ENCODE results near the gene PUSL1. TPM values are rescaled to one million over a fixed set of nuclear protein-coding genes. Genes with fewer than 3 reads are reported as not detected.

The PUSL1 gene
- total RNA-seq, 2 donors from 2014 or later: 14.5 to 24.8 TPM

DNA sequence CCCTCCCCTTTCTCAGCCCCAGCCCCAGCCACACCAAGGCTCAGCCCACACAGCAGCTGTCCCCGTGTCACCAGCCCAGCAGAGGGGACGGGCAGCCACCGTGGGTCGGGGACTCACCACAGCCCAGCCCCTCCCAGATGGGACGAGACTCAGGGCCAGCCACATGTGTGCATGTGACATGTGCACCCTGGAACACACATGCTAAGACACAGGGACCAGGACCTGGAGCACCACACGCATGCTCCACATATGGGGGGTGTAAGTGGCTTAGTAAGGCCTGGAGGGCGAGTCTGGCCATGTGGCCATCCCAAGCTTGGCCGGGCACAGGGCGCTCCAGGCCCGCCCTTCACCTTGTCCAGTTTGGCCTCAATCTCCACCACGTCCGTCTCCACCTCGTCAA, 4.7 kb upstream of the PUSL1 start:
- Histone ChIP-seq H3K4me3 (no peak overlapping the region), H3K27me3 (no peaks in the 10 kb centered on the region), H3K4me1 (peaks cover 0 to 37% of the 10 kb centered on the region in 2 donors), H3K9me3 (no peaks in the 10 kb centered on the region), H3K36me3 (no peaks in the 10 kb centered on the region), H3K27ac (peak overlapping the region in 1 of 2 donors; percentile 73)
- TF ChIP-seq, protein P1, sequence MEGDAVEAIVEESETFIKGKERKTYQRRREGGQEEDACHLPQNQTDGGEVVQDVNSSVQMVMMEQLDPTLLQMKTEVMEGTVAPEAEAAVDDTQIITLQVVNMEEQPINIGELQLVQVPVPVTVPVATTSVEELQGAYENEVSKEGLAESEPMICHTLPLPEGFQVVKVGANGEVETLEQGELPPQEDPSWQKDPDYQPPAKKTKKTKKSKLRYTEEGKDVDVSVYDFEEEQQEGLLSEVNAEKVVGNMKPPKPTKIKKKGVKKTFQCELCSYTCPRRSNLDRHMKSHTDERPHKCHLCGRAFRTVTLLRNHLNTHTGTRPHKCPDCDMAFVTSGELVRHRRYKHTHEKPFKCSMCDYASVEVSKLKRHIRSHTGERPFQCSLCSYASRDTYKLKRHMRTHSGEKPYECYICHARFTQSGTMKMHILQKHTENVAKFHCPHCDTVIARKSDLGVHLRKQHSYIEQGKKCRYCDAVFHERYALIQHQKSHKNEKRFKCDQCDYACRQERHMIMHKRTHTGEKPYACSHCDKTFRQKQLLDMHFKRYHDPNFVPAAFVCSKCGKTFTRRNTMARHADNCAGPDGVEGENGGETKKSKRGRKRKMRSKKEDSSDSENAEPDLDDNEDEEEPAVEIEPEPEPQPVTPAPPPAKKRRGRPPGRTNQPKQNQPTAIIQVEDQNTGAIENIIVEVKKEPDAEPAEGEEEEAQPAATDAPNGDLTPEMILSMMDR (IDR thresholded peaks at IDR 0.05): no peak
- no peak for DNase-seq (ENCODE audit: low spot score)

DNA sequence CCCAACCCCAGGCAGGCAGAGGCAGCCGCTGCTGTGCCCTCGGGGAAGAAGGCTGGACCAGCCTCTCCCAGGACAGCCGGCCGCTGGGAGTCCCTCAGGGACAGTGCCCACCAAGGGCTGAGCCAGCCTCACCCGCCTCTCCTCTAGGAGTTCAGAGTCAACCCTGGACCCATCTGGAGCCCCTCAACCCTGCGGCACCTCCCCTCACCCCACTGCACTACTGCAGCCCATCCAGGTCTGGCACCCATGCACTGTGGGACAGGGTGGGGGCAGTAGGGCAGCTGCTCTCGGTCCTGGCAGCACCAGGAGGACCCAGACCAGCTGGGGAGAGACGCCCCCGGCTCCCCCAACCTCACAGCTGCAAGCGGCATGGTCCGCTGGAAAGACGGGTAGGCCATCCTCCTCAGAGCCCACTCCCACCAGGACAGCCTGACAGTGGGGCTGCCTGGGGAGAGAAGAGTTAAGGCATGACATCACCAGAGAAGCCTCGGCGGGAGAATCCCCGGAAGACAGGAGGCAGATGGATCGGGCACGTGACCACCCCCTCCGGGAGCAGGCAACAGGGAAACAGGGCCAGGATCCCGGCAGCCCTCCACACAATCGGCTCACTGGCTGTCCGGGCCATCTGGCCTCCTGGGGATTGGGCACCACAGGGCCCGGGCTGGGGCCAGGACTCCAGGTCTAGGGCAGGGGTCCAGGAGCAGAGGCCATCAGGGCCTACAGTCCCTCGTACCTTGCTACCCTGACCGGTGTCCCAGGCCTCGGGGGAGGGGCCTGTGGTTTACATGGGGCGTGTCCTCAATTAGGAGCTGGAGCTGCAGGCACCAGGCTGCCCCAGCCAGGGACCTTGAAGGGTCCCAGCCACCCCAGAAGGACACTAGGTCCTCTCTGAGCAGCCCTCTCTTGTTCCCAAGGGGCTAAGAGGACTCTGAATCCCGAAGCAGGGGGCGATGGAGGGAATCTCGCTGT, 3.8 kb upstream of the PUSL1 start:
- H3K27ac ChIP-seq: peak overlapping the region; percentile 73 to 75
- H3K4me1 ChIP-seq: peaks cover 0 to 46% of the 10 kb centered on the region in 2 donors

DNA sequence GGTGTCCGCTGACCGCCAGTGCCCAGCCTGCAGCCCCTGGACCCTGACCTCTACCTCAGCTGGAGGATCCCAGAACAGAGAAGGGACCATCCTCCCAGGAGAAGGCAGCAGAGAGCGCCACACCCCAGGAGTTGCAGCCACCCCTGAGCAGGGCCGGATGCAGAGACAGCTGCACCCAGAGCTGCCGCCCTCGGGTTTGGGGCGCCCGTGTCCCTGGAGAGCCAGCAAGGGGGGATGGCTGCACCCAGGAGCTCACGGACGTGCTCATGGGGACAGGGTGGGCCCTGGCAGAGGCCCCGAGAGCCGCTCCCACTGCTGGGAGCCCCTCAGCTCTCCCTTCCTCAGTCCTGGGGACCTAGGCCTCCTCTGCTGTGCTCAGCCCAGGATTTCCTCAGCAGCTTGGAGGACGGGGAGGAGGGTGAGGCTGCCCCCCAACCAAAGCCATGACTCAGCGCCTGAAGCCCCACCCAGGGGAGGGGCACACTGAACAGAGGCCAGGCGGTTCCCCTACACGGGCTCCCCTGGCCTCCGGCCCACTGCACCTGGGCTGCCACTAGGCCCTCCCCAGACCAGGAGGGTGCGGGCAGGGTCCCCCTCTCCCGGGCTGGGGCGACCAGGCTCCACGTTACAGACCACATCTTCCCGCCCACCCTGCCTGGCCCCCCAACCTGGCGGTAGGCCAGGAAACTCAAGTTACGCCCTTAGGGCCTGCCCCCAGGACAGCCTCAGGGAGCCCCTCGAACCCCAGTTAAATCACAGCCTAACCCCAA, 2.9 kb upstream of the PUSL1 start:
- peaks cover 0 to 51% of the 10 kb centered on the region in 2 donors for H3K4me1 ChIP-seq
- H3K27ac ChIP-seq: peak overlapping the region; percentile 73 to 75
- H3K9me3 ChIP-seq: no peaks in the 10 kb centered on the region
- peak overlapping the region; percentile 18 to 90 for H3K4me3 ChIP-seq
- no peaks in the 10 kb centered on the region for H3K27me3 ChIP-seq
- DNase-seq (ENCODE audit: low spot score): peak; percentile 82
- no peaks in the 10 kb centered on the region for H3K36me3 ChIP-seq
- TF ChIP-seq, protein P1 (IDR thresholded peaks at IDR 0.05): no peak

More for the DNA sequence above, 3.8 kb upstream of the PUSL1 start:
- peak overlapping the region; percentile 18 to 90 for H3K4me3 ChIP-seq
- H3K36me3 ChIP-seq: no peaks in the 10 kb centered on the region
- no peaks in the 10 kb centered on the region for H3K9me3 ChIP-seq
- TF ChIP-seq, protein P1 (IDR thresholded peaks at IDR 0.05): no peak
- no peaks in the 10 kb centered on the region for H3K27me3 ChIP-seq
- peak; percentile 79 for DNase-seq (ENCODE audit: low spot score)

DNA sequence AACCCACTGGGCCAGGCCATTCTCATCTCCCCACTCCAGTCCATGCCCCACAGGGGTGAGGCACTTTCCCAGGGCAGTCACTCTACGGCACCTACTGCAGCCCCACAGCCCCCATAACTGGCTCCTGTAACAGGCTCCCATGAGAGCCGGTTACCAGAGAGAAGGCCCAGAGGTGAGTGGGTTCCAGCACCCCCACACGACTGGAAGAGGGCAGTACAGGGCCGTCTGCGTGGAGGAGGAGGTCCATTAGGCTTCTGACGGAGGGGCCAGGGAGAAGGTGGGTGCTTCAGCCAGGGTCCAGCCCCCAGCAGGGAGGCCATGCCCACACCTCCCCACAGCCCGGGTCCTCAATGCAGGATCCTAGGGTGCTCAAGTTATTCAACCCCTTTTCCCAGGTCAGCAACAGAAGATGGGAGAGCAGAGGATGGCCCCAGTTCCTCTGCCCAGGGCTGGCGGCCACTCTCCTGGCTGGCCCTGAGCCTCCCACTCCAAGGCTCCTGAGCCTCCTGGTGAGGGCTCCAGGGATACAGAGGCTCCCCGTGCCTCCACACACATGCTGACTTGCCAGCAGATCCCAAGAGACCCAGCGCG, 2.2 kb upstream of the PUSL1 start:
- Histone ChIP-seq H3K4me1 (peaks cover 0 to 51% of the 10 kb centered on the region in 2 donors), H3K9me3 (no peaks in the 10 kb centered on the region), H3K27me3 (no peaks in the 10 kb centered on the region), H3K27ac (peak overlapping the region; percentile 73 to 75), H3K36me3 (peaks cover 4% of the 10 kb centered on the region), H3K4me3 (peak overlapping the region; percentile 18 to 90)
- DNase-seq (ENCODE audit: low spot score): no peak
- TF ChIP-seq, protein P1 (IDR thresholded peaks at IDR 0.05): no peak

DNA sequence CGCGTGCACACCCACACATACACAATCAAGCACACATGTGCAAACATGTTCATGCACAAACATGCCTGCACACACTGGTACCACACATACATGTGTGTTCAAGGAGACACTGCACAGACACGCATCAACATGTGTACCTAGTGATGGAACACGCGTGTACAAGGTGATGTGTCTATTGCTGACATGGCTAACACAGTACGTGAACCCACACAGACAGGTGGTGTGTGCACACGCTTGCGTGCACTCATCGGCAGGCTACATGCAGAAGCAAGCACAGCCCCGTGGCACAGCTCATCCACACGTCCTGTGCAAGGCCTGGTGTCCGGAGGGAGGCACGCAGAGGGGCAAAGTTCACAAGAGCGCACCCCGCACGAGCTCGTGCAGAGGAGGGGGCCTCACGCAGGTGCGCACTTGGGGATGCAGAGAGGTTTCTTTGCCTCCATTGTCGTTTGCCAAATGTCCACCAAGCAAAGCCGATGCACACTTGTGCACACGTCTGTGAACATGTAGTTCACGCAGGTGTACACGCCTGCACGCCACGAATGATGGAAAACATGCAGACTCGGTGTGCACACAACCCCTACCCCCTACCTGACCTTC, 1.6 kb upstream of the PUSL1 start:
- H3K27ac ChIP-seq: peak overlapping the region; percentile 95
- peaks cover 0 to 51% of the 10 kb centered on the region in 2 donors for H3K4me1 ChIP-seq
- TF ChIP-seq, protein P1 (IDR thresholded peaks at IDR 0.05): no peak
- H3K4me3 ChIP-seq: peak overlapping the region; percentile 67 to 90
- H3K9me3 ChIP-seq: no peaks in the 10 kb centered on the region
- H3K27me3 ChIP-seq: no peaks in the 10 kb centered on the region
- peaks cover 10% of the 10 kb centered on the region for H3K36me3 ChIP-seq
- no peak for DNase-seq (ENCODE audit: low spot score)

Data from right atrium auricular region (tissue), 2 donors.